Ovary (tissue), 10 donors: ENCODE results near the gene SLC13A4. TPM values are rescaled to one million over a fixed set of nuclear protein-coding genes. Genes with fewer than 3 reads are reported as not detected.
"Not testable (repeated sequence)": the region's sequence is repeated elsewhere in the genome, so short reads cannot be mapped to it uniquely, and the experiment has no call there.

Experiments used
- DNase-seq, 5 donors: peaks; one replicate each; pipeline ENCODE4 v3.0.0-alpha.2; 2019 to 2020
- H3K27ac ChIP-seq, 2 donors: fragments of 200-600 bp; one replicate each; pipeline versions ENCODE4 v1.5.1 to v1.8.0; 2019 to 2022
- H3K27me3 ChIP-seq: fragments of 200-600 bp; one replicate; pipeline ENCODE4 v1.8.0; 2022
- H3K36me3 ChIP-seq: fragments of 200-600 bp; sonication (generic); one replicate; pipeline ENCODE4 v1.5.1; 2019
- H3K4me1 ChIP-seq: one replicate; pipeline ENCODE4 v1.8.1; 2013; ENCODE audit warnings: mild to moderate bottlenecking, moderate library complexity; ENCODE audit not compliant: insufficient read depth
- H3K4me3 ChIP-seq: fragments of 200-600 bp; sonication (generic); one replicate; pipeline ENCODE4 v1.5.1; 2017
- H3K9me3 ChIP-seq, 2 donors: fragments of 200-600 bp in 1 of 2; sonication (generic) in 1 of 2; one replicate each; pipeline versions ENCODE4 v1.5.1 to v1.8.1; 2013 to 2019; ENCODE audit warnings: mild to moderate bottlenecking in 1 of 2, moderate library complexity in 1 of 2
- EP300 ChIP-seq: sonication (generic); formaldehyde crosslinking; IDR thresholded peaks from one replicate; pipeline ENCODE4 v1.6.1; 2017; ENCODE audit warnings: antibody characterized with exemption
- POLR2A ChIP-seq: fragments of 450-650 bp; IDR thresholded peaks from one replicate; pipeline ENCODE4 v1.6.1; 2017; ENCODE audit warnings: antibody characterized with exemption, mild to moderate bottlenecking, moderate library complexity
- WGBS, 3 donors: extraction: QIAGEN DNeasy Blood & Tissue Kit in 1 of 3; methylation state at CpG; one replicate each; pipeline versions ENCODE4 v1.1.5 to v1.1.7; 2013 to 2017; 5-methylcytosine and 5-hydroxymethylcytosine counted together
- intact Hi-C, 4 donors: fragments of 100-400 bp; cut with DNase I; formaldehyde crosslinking; loops; one replicate each; pipeline versions ENCODE4 v1.11.0 to v1.15.1; 2022 to 2023
- long read RNA-seq, 3 donors: library from polyadenylated mRNA in 2 of 3; unstranded in 2 of 3; transcript quantifications; one replicate each; pipeline ENCODE4 v2.0.0 and lab custom pipeline, GENCODE V29; 2021 to 2026
- polyA plus RNA-seq, 2 donors: library from polyadenylated mRNA; stranded (reverse); fragments of 200-250 nt in 1 of 2; fragments of 350-450 nt in 1 of 2; fragmentation: Illumina TruSeq in 1 of 2; extraction: RNeasy Lipid Tissue Mini Kit (QIAGEN cat#74804) in 1 of 2; gene quantifications; one replicate each; pipeline ENCODE4 v1.2.3, GENCODE V29; 2013 to 2014
- total RNA-seq, 7 donors: library from RNA; depleted of rRNA in 2 of 7; stranded (reverse); fragments of >200 nt in 2 of 7; fragmentation: NEBNext Ultra II Directional in 3 of 7; extraction: Animal tissue kit (Norgen Biotek cat#: 25700) in 3 of 7; gene quantifications; one replicate each; pipeline versions ENCODE4 v1.1.0 to v1.2.4, GENCODE V29; 2016 to 2023
- TF ChIP-seq, protein P1 (sequence below), 3 donors: fragments of 450-650 bp in 2 of 3; fragments of 200-600 bp in 1 of 3; IDR thresholded peaks; one replicate each; pipeline versions ENCODE4 v1.5.1 to v1.8.0; 2016 to 2022; ENCODE audit warnings: antibody characterized with exemption in 3 of 3, mild to moderate bottlenecking in 1 of 3
- donor health status: DM: no; HTN: no; CAD: no; lungs with moderate emphysema.
- donor health status: DM: no; HTN: no; CAD: no.
- donor health status: Bipolar disorder and iron deficiency.
- donor health status: DM: yes; HTN: yes; CAD: no.
- donor health status: DM: no; HTN: no; CAD: no.
- donor health status: DM: yes; HTN: yes; CAD: no.

SLC13A4 gene, protein sequence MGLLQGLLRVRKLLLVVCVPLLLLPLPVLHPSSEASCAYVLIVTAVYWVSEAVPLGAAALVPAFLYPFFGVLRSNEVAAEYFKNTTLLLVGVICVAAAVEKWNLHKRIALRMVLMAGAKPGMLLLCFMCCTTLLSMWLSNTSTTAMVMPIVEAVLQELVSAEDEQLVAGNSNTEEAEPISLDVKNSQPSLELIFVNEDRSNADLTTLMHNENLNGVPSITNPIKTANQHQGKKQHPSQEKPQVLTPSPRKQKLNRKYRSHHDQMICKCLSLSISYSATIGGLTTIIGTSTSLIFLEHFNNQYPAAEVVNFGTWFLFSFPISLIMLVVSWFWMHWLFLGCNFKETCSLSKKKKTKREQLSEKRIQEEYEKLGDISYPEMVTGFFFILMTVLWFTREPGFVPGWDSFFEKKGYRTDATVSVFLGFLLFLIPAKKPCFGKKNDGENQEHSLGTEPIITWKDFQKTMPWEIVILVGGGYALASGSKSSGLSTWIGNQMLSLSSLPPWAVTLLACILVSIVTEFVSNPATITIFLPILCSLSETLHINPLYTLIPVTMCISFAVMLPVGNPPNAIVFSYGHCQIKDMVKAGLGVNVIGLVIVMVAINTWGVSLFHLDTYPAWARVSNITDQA
- under 1 TPM in 1 of 7 donors, not detected in 6; 0.57 TPM for total RNA-seq
- polyA plus RNA-seq = under 1 TPM; 0.07 to 0.18 TPM
- long read RNA-seq, donor 1, partial matches to known transcripts = 0 of 11 reads
- long read RNA-seq, donor 1, other reads (novel, unspliced or antisense) = 11 of 11 reads
- long read RNA-seq, donor 2 = 0 reads
- long read RNA-seq, donor 3, partial matches to known transcripts = 0 of 6 reads
- long read RNA-seq, donor 3, other reads (novel, unspliced or antisense) = 6 of 6 reads

DNA sequence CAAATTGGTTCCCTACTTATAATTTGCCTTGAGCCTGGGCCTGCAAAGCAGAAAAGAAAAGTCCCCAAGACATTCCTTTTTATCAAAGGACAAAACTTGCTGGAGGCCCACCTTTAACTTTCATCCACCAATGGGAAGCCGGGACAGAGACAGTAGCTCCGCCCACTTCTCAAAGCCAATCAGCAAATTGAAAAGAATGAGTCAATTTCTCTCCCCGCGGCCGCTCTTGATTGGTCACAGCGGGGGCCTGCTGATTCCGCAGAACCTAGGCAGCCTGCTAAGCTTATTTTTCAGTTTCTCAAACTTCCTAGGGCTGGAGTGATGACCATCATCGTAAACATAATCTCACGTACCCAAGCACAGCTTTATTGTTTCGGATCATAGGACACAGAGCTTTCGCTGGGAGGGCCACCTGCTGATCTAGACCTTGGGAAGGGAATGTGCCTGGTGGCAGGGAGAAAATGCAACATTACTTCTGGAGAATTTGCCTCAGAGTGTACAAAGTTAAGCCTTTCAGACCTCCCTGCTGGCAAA, at the start of gene SLC13A4:
TSS of gene SLC13A4 (minus strand) at position 51 of the 534 bp plus-strand sequence. CDS start 690 bp downstream, outside the sequence.
- H3K27me3 ChIP-seq = no peaks in the 10 kb centered on the region
- no peak for DNase-seq
- 81 to 90% (median 90%) methylated on average over 11 of the region's 11 CpGs for WGBS, 3 donors
- no peaks in the 10 kb centered on the region for H3K4me1 ChIP-seq
- intact Hi-C loops = no loop called here
- no peaks in the 10 kb centered on the region for H3K9me3 ChIP-seq
- no peaks in the 10 kb centered on the region for H3K36me3 ChIP-seq
- no peak within 1 kb of the TSS for H3K4me3 ChIP-seq
- TF ChIP-seq, protein P1, sequence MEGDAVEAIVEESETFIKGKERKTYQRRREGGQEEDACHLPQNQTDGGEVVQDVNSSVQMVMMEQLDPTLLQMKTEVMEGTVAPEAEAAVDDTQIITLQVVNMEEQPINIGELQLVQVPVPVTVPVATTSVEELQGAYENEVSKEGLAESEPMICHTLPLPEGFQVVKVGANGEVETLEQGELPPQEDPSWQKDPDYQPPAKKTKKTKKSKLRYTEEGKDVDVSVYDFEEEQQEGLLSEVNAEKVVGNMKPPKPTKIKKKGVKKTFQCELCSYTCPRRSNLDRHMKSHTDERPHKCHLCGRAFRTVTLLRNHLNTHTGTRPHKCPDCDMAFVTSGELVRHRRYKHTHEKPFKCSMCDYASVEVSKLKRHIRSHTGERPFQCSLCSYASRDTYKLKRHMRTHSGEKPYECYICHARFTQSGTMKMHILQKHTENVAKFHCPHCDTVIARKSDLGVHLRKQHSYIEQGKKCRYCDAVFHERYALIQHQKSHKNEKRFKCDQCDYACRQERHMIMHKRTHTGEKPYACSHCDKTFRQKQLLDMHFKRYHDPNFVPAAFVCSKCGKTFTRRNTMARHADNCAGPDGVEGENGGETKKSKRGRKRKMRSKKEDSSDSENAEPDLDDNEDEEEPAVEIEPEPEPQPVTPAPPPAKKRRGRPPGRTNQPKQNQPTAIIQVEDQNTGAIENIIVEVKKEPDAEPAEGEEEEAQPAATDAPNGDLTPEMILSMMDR (IDR thresholded peaks at IDR 0.05) = no peak
- TF ChIP-seq POLR2A = no peak
- TF ChIP-seq EP300 = no peak
- no peak within 1 kb of the TSS for H3K27ac ChIP-seq

DNA sequence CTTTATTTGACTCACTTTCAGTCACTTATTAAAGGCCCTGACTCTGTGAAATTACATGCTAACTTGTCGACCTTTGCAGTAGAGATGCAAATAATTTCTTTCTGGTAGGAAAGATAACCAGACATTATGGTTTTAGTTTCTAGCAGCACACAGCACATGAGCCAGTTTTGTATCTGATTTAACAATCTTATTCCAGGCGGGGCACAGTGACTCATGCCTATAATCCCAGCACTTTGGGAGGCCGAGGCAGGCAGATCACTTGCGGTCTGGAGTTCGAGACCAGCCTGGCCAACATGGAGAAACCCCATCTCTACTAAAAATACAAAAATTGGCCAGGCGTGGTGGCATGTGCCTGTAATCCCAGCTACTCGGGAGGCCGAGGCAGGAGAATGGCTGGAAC, 47.9 kb upstream of the SLC13A4 start:
- H3K27ac ChIP-seq, DNase-seq, H3K4me3 ChIP-seq, H3K27me3 ChIP-seq, H3K4me1 ChIP-seq, H3K36me3 ChIP-seq, intact Hi-C loops, H3K9me3 ChIP-seq: not testable (repeated sequence)
- WGBS, 3 donors = 92 to 95% (median 92%) methylated on average over 8 of the region's 8 CpGs

DNA sequence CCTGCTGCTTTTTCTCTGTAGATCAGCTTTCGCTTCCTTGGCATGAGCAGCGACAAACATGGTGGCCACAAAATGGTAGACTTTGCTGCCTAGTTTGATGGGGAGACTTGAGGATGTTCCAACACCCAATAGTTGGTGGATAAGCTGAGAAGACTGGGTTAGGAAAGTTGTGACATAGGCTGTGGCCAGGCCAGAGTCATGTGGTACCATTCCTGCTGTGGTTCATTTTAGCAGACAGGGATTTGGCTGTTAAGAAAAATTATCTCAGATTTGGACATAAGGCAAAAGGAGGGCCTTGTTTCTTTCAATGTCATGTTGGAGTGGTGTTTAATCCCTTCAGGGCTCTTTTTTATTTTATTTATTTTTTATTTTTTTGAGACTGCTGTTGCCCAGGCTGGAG, 47.2 kb upstream of the SLC13A4 start:
- Histone ChIP-seq H3K36me3 (no peaks in the 10 kb centered on the region), H3K9me3 (no peaks in the 10 kb centered on the region), H3K27ac (no peak overlapping the region), H3K4me1 (peaks cover 4% of the 10 kb centered on the region), H3K27me3 (no peaks in the 10 kb centered on the region), H3K4me3 (no peak overlapping the region)
- whole genome bisulfite sequencing, 3 donors = 95 to 99% (median 97%) methylated on average over 2 of the region's 2 CpGs
- intact Hi-C loops = no loop called here
- TF ChIP-seq EP300 (no peak), POLR2A (no peak)
- TF ChIP-seq, protein P1 (IDR thresholded peaks at IDR 0.05) = no peak
- no peak for DNase-seq

DNA sequence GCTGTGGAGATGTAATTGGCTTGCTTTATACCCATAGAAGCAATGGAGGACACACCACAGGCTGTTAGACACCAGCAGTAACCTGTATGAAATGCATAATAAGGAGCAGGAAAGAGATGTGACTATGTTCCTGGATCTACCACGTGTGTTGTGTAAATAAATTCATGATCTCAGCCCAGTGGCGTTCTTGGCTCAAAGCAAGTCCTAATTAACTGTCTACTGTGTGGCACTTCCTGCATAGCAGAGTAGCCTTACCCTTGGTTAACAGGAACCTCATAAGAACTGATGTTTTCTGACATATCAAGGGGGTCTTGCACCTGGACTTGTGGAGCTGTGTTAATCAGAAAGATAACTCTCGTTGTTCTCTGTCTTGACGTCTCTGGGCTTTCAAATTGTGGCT, 46.3 kb upstream of the SLC13A4 start:
- H3K4me1 ChIP-seq = peaks cover 4% of the 10 kb centered on the region
- no peak overlapping the region for H3K4me3 ChIP-seq
- intact Hi-C loops = no loop called here
- no peak for DNase-seq
- WGBS, 3 donors = 36 to 58% (median 53%) methylated on average over 4 of the region's 4 CpGs
- H3K36me3 ChIP-seq = no peaks in the 10 kb centered on the region
- no peak overlapping the region for H3K27ac ChIP-seq
- no peaks in the 10 kb centered on the region for H3K27me3 ChIP-seq
- TF ChIP-seq EP300 = no peak
- no peak for TF ChIP-seq POLR2A
- TF ChIP-seq, protein P1 (IDR thresholded peaks at IDR 0.05) = no peak
- H3K9me3 ChIP-seq = no peaks in the 10 kb centered on the region
